ENCODE results near the gene MYO16.

MYO16 gene

DNA sequence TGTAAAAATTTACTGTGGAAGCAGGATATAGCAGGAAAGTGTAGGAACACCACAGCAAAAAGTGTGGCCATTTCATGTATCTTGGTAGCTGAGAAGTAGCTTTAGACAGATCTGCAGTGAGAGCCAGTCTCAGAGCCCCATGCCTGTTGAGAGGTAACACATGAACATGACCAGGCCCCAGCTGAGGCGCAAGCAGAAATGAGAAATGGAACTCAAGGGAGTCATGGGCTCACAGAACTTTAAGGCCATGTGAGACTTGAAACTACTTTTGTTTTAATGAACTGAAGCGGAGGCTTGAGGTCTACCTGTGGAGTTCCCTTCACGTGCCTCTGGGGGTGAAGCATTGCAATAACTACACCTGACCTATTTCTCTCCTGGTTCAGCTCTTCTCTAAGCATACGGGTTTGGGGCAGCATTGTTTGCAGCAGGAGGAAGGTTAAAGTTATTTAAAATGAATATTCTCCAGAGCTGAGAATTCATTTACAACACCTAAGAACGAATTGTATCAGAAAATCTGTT lies 3.3 kb downstream of the MYO16 start:
- ATAC-seq (ENCODE audit: low read depth) (no peak), DNase-seq (ENCODE audit: low spot score in 2 of 2) (no peak)
- Mint-ChIP-seq H3K36me3 (no peaks in the 10 kb centered on the region), H3K4me3 (no peak overlapping the region), H3K27ac (no peak overlapping the region), H3K27me3 (peaks cover 1% of the 10 kb centered on the region), H3K9me3 (no peaks in the 10 kb centered on the region), H3K4me1 (no peaks in the 10 kb centered on the region)

DNA sequence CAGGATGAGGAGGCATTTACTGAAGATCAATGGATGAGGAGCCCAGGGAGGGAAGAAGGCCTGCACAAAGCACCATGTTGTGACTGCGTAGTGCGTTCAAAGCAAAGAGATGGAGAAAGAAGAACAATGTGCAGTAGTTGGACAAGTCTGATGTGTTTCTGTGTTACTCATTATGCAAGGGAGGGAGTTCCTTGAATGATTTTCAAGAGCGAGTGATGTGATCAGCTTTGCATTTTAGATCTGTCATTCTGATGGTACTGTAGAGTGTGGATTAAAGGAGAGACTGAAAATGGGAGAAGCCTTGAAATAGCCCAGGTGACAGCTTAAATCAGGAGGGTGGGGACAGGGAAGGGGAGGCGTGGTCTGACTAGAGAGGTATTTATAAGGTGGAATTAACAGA lies 9.5 kb downstream of the MYO16 start:
- H3K27ac Mint-ChIP-seq, result no peak overlapping the region
- no peak overlapping the region for H3K4me3 Mint-ChIP-seq
- no peaks in the 10 kb centered on the region for H3K4me1 Mint-ChIP-seq
- H3K27me3 Mint-ChIP-seq, result no peaks in the 10 kb centered on the region
- DNase-seq (ENCODE audit: low spot score in 2 of 2), result no peak
- no peak for ATAC-seq (ENCODE audit: low read depth)
- no peaks in the 10 kb centered on the region for H3K36me3 Mint-ChIP-seq
- H3K9me3 Mint-ChIP-seq, result peaks cover 3% of the 10 kb centered on the region

DNA sequence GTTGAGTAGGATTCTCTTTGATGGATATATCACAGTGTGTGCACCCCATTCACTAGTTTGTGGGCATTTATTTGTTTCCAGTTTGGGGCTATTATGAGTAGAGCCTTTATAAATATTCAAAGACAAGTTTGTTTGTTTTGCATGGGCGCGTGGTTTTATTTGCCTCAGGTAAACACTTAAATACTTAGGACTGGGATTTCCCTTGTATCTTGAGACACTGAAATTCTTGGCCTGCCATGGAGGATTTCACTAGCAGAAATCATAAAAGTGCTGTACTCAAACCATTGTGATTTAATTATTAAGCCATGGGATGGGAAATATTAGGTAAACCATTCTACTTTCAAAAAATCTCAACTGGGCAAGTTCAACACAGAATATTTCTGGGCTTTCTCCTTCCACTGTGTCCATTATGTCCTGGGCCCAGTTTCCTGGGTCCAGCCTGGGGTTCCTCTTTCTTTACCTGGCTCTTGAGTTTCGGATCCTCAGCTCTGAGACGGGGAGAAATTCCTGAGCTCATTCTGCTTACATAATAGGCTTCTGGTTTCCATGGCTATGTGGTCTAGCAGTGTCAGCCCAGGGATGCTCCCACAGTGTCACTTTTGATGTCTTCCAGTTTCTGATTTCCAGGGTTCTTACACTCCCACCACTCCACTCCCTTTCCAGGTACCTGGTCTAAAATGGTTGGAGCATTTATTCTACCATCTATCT lies 14.4 kb downstream of the MYO16 start:
- Mint-ChIP-seq H3K4me1 (no peaks in the 10 kb centered on the region), H3K36me3 (no peaks in the 10 kb centered on the region), H3K27me3 (no peaks in the 10 kb centered on the region), H3K27ac (no peak overlapping the region), H3K4me3 (no peak overlapping the region), H3K9me3 (peaks cover 5% of the 10 kb centered on the region)
- no peak for DNase-seq (ENCODE audit: low spot score in 2 of 2)
- no peak for ATAC-seq (ENCODE audit: low read depth)

DNA sequence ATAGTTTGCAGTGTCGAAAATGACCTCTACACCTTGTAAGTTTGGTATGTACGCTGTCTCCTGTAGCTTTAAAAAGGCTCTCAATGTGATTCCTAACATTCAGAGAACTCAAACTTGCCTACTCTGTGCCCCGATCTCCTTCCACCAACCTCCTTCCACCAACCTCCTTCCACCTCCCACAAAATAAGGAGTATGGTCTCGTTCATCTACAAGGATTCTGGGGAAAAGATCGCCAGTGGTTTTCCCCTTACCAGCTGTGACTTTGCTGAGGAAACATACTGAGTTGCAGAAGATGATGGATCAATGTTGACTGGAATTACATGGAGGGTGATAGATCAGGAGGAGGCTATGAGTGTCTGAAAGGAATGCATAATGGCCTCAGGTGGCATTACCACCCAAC lies 16.0 kb downstream of the MYO16 start:
- H3K27ac Mint-ChIP-seq, result no peak overlapping the region
- no peak overlapping the region for H3K4me3 Mint-ChIP-seq
- DNase-seq (ENCODE audit: low spot score in 2 of 2), result no peak
- no peak for ATAC-seq (ENCODE audit: low read depth)
- no peaks in the 10 kb centered on the region for H3K36me3 Mint-ChIP-seq
- no peaks in the 10 kb centered on the region for H3K27me3 Mint-ChIP-seq
- H3K4me1 Mint-ChIP-seq, result no peaks in the 10 kb centered on the region
- peaks cover 5% of the 10 kb centered on the region for H3K9me3 Mint-ChIP-seq

DNA sequence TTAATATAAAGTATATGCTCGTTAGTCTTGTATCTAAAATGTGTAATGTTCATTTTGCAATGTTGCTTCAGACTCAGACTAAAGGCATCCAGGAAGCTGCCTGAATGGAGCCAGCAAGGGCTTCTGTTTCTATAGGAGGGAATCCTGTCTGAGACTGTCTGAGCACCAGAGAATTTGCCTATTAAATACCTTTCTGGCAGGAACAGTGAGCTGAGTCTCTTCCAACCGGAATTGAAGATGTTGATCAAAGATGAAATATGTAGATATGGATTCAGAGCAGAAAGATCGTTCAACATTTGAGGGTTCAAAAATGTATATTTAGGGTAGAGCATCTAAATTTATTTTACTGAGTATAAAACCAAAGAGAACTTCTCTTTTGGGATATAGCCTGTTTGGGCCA lies 20.9 kb downstream of the MYO16 start:
- DNase-seq (ENCODE audit: low spot score in 2 of 2) (no peak), ATAC-seq (ENCODE audit: low read depth) (no peak)
- peaks cover 4% of the 10 kb centered on the region for H3K9me3 Mint-ChIP-seq
- H3K27ac Mint-ChIP-seq, result no peak overlapping the region
- no peaks in the 10 kb centered on the region for H3K36me3 Mint-ChIP-seq
- no peaks in the 10 kb centered on the region for H3K4me1 Mint-ChIP-seq
- no peaks in the 10 kb centered on the region for H3K27me3 Mint-ChIP-seq
- no peak overlapping the region for H3K4me3 Mint-ChIP-seq

DNA sequence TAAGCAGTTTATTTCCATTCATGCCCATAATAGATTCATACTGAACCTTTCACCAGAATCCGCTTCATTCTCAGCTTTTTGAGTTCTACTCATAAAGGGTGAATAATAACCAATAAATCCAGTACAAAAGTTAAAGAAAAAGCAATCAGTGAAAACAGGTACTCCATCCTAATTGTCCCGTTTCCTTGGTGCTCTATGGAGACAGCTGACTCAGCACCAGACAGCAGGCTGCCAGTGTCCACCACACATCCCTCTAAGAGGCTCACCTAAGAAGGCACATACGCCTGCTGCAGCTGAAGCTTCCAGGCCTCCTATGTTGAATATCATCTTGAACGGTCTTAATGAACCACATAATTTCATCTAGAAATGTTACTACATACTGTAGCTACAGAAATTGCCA lies 27.3 kb downstream of the MYO16 start:
- Mint-ChIP-seq H3K36me3 (no peaks in the 10 kb centered on the region), H3K27ac (no peak overlapping the region), H3K27me3 (no peaks in the 10 kb centered on the region), H3K4me1 (no peaks in the 10 kb centered on the region), H3K4me3 (no peak overlapping the region), H3K9me3 (peaks cover 3% of the 10 kb centered on the region)
- ATAC-seq (ENCODE audit: low read depth) (no peak), DNase-seq (ENCODE audit: low spot score in 2 of 2) (no peak)

DNA sequence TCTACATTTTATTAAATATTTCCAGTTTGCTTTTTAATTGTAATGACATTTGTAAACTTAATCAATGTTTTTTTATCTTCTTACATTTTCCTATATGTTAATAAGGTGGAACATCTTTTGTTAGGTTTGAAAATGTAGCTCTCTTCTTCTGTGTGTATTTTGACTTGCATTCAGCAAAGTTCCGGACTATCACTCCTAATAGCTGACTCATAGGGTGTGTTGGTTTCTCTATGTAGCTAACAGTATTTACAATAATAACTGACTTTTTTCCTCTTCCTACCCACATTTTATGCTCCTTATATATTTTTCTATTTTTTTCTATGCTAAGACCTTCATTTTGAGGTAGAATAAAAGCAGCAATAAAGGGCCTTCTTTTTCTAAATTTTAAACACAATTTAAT lies 28.1 kb downstream of the MYO16 start:
- H3K27ac Mint-ChIP-seq, result no peak overlapping the region
- no peaks in the 10 kb centered on the region for H3K36me3 Mint-ChIP-seq
- H3K9me3 Mint-ChIP-seq, result peaks cover 3% of the 10 kb centered on the region
- H3K4me1 Mint-ChIP-seq, result no peaks in the 10 kb centered on the region
- ATAC-seq (ENCODE audit: low read depth) (no peak), DNase-seq (ENCODE audit: low spot score in 2 of 2) (no peak)
- H3K27me3 Mint-ChIP-seq, result no peaks in the 10 kb centered on the region
- H3K4me3 Mint-ChIP-seq, result no peak overlapping the region

DNA sequence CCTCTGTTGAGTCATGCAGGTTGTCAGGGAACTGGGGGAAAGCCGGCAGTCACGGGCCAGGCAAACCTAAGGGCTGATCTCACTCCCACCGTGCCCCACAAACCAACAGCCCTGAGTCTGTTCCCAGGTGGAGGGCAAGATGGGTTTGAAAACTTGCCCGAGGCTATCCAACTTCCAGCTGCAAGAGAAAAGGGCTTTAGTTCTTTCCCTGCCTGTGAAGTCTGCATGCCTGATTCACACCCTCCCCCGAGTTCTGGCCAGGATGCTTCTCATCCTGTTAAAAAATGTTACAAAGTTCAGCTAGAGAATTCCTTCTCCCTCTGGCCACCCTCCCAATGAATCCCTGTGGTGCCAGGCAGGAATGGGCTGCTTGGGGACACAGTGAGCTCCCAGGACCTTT lies 33.1 kb downstream of the MYO16 start:
- Mint-ChIP-seq H3K36me3 (no peaks in the 10 kb centered on the region), H3K9me3 (peaks cover 4% of the 10 kb centered on the region), H3K4me1 (no peaks in the 10 kb centered on the region), H3K27ac (no peak overlapping the region), H3K27me3 (no peaks in the 10 kb centered on the region), H3K4me3 (no peak overlapping the region)
- DNase-seq (ENCODE audit: low spot score in 2 of 2), result no peak
- no peak for ATAC-seq (ENCODE audit: low read depth)

DNA sequence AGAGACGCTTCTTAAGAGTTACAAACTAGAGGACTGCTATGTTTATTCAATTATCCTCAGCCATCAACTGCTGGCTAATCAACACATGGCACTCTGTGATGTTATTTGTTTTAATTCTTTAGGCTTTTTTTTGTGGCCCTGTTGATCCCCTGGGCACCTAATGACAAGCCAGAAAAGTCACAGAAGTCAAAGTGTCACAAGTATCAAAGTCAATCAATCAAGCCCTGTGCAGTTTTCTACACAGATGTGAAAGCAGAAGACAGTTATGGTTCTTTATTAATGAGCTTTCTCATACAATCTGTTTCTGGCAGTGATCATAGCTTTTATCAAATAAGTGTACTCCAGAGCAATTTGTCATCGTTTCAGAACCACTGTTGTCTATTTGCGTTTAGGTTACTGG lies 34.3 kb downstream of the MYO16 start:
- Mint-ChIP-seq H3K9me3 (peaks cover 4% of the 10 kb centered on the region), H3K27me3 (no peaks in the 10 kb centered on the region), H3K4me1 (no peaks in the 10 kb centered on the region), H3K36me3 (no peaks in the 10 kb centered on the region), H3K27ac (no peak overlapping the region), H3K4me3 (no peak overlapping the region)
- no peak for ATAC-seq (ENCODE audit: low read depth)
- no peak for DNase-seq (ENCODE audit: low spot score in 2 of 2)

DNA sequence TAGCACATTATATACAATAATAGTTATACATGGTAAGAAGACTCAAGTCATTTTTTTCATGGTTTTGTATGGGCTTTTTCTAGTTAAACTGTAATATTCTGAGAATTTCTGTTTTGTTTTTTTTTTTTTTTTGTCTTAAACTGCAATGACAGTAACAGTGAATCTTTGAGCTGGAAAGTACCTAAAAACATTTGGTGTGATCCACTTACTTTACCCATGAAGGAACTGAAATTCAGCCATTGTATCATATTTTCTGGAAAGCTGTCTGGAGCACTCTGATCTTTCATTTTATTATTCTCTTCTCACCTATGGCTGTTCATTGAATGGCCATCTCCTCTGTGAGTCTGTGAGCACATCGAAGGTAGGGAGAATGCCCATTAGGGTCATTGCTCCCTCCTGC lies 37.8 kb downstream of the MYO16 start:
- no peaks in the 10 kb centered on the region for H3K27me3 Mint-ChIP-seq
- no peak for ATAC-seq (ENCODE audit: low read depth)

DNA sequence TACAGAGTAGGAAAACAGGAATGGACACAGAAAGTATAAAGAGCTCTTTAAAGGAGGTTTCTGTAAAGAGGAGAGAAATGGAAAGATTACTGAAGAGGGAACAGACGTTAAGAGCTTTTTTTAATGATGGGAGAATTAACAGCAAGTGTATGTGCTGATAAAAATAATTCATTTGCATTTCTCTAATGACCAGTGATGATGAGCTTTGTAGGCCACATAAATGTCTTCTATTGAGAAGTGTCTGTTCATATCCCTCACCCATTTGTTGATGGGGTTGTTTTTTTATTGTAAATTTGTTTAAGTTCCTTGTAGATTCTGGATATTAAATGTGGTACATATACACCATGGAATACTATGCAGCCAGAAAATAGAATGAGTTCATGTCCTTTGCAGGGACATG lies 40.0 kb downstream of the MYO16 start:
- DNase-seq (ENCODE audit: low spot score in 2 of 2) (no peak), ATAC-seq (ENCODE audit: low read depth) (no peak)
- H3K27ac Mint-ChIP-seq, result no peak overlapping the region
- H3K4me1 Mint-ChIP-seq, result no peaks in the 10 kb centered on the region
- no peaks in the 10 kb centered on the region for H3K36me3 Mint-ChIP-seq
- no peak overlapping the region for H3K4me3 Mint-ChIP-seq
- peaks cover 4% of the 10 kb centered on the region for H3K9me3 Mint-ChIP-seq
- no peaks in the 10 kb centered on the region for H3K27me3 Mint-ChIP-seq

More for the DNA sequence above, 37.8 kb downstream of the MYO16 start:
- DNase-seq (ENCODE audit: low spot score in 2 of 2), result no peak
- Mint-ChIP-seq H3K4me1 (no peaks in the 10 kb centered on the region), H3K4me3 (no peak overlapping the region), H3K9me3 (peaks cover 4% of the 10 kb centered on the region), H3K36me3 (no peaks in the 10 kb centered on the region), H3K27ac (no peak overlapping the region)

DNA sequence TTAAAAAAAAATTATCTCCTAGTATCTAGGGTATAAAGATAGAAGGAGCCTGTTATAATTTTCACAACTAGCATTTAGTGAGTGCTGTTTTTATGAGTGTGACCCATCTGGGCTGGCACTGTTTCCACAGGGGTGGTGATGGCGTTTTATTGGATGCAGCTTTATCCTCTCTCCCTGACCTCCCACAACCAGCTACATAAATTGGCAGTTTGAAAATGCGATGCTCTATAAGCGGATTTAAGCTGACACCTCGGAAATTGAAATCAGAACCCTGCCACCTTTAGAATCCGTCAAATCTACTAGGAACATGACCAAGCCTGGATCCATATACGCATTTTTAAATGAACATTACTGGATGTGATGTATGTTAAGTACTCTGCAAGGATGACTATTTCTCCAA lies 44.9 kb downstream of the MYO16 start:
- no peaks in the 10 kb centered on the region for H3K27me3 Mint-ChIP-seq
- DNase-seq (ENCODE audit: low spot score in 2 of 2) (no peak), ATAC-seq (ENCODE audit: low read depth) (no peak)
- no peak overlapping the region for H3K4me3 Mint-ChIP-seq
- no peaks in the 10 kb centered on the region for H3K9me3 Mint-ChIP-seq
- H3K27ac Mint-ChIP-seq, result no peak overlapping the region
- no peaks in the 10 kb centered on the region for H3K4me1 Mint-ChIP-seq
- H3K36me3 Mint-ChIP-seq, result no peaks in the 10 kb centered on the region

DNA sequence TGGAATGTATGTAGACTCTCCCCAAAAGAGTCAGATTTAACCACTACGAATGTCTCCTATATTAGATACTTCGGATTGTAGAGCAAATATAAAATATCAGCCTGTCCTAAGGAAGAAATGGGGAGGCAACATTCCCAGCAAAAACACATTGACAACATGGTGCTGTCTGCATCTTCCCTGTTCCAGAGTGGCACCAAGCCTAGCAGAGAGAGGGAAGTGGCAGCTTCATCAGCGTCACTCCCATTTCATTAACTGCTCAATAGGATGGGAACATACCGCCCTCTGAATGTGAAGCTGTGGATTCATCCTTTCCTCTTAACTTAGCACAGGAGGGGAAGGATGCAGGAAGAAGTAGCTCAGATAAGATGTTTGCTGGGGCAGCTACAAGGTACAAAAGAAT lies 45.4 kb downstream of the MYO16 start:
- DNase-seq (ENCODE audit: low spot score in 2 of 2), result no peak
- H3K4me1 Mint-ChIP-seq, result no peaks in the 10 kb centered on the region
- ATAC-seq (ENCODE audit: low read depth), result no peak
- H3K36me3 Mint-ChIP-seq, result no peaks in the 10 kb centered on the region
- H3K27me3 Mint-ChIP-seq, result no peaks in the 10 kb centered on the region
- H3K4me3 Mint-ChIP-seq, result no peak overlapping the region
- H3K9me3 Mint-ChIP-seq, result no peaks in the 10 kb centered on the region
- H3K27ac Mint-ChIP-seq, result no peak overlapping the region

DNA sequence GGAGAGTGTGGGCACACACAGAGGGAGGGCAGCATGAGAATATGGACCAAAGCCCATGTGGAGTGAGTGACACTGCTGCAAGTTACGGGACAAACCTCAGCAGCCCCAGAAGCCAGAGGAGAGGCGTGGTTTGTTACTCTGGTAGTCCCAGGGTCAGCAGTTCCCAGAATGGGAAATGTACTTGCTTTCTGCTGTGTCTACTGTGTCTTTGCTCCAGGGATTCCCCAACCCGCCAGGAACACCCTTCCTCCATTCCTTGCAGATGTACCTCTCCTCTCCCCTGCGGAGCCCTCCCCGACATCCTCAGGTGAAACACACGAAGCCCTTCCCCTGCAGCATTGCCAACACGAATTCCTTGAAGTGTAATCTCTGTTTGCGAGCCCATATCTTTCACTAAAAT lies 47.2 kb downstream of the MYO16 start:
- DNase-seq (ENCODE audit: low spot score in 2 of 2) (no peak), ATAC-seq (ENCODE audit: low read depth) (no peak)
- Mint-ChIP-seq H3K27ac (no peak overlapping the region), H3K36me3 (no peaks in the 10 kb centered on the region), H3K27me3 (no peaks in the 10 kb centered on the region), H3K4me3 (no peak overlapping the region), H3K4me1 (no peaks in the 10 kb centered on the region), H3K9me3 (no peaks in the 10 kb centered on the region)

DNA sequence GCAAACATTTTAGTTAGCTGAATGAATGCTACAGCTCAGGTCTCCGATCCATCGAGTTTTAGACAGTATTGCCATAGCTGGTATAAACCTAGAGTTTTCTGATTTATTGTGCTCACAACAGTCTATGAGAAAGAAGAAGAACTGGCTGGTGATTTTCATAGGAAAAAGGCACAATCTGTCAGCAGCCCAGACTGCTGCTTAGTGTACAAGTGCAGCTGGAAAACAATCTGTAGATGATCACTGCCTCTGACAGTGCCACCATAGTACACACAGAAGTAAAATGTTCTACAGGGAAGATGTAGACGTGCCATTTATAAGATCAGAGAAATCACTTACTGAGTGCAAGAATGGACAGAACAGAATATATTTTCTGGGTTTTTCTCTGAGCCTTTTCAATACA lies 48.4 kb downstream of the MYO16 start:
- Mint-ChIP-seq H3K4me3 (no peak overlapping the region), H3K27ac (no peak overlapping the region), H3K9me3 (no peaks in the 10 kb centered on the region), H3K27me3 (no peaks in the 10 kb centered on the region), H3K4me1 (no peaks in the 10 kb centered on the region), H3K36me3 (no peaks in the 10 kb centered on the region)
- ATAC-seq (ENCODE audit: low read depth) (no peak), DNase-seq (ENCODE audit: low spot score in 2 of 2) (no peak)
